Tongue (tissue), 2 donors: Measurements from ENCODE around the gene RNASEH1. TPM values are rescaled to one million over a fixed set of nuclear protein-coding genes. Genes with fewer than 3 reads are reported as not detected.

ENCODE experiments used
- DNase-seq: peaks from one replicate; pipeline ENCODE4 v3.0.0-alpha.2; 2015
- total RNA-seq: library from RNA; depleted of rRNA; stranded (reverse); fragments of >200 nt; gene quantifications from one replicate; pipeline ENCODE4 v1.2.3, GENCODE V29; 2014

Gene RNASEH1
- total RNA-seq: 22.2 TPM

GRCh38 chr2:3558205-3559014, at the start of gene RNASEH1:
RNASEH1 (minus strand) TSS chr2:3558333; CDS start chr2:3558260, 73 bp downstream.
- peak; percentile 99 for DNase-seq

- no peak for DNase-seq
These were observed 48.5 kb upstream of the RNASEH1 start for GRCh38 chr2:3606370-3607201.

GRCh38 chr2:3606028-3606369, 47.9 kb upstream of the RNASEH1 start:
- DNase-seq: no peak

- no peak for DNase-seq
These were observed 47.1 kb upstream of the RNASEH1 start for GRCh38 chr2:3604991-3605961.

GRCh38 chr2:3604207-3604877, 46.2 kb upstream of the RNASEH1 start:
- no peak for DNase-seq

GRCh38 chr2:3603536-3604206, 45.5 kb upstream of the RNASEH1 start:
- no peak for DNase-seq

GRCh38 chr2:3602553-3603339, 44.6 kb upstream of the RNASEH1 start:
- DNase-seq: no peak

- DNase-seq: no peak
These were observed 43.6 kb upstream of the RNASEH1 start for GRCh38 chr2:3601561-3602271.

- no peak for DNase-seq
These were observed 42.2 kb upstream of the RNASEH1 start for GRCh38 chr2:3600256-3600855.

- no peak for DNase-seq
These were observed 41.0 kb upstream of the RNASEH1 start for GRCh38 chr2:3598912-3599854.

- DNase-seq: no peak
These were observed 40.2 kb upstream of the RNASEH1 start for GRCh38 chr2:3598197-3598910.

GRCh38 chr2:3597567-3597966, 39.4 kb upstream of the RNASEH1 start:
- no peak for DNase-seq

- DNase-seq: no peak
These were observed 38.8 kb upstream of the RNASEH1 start for GRCh38 chr2:3596901-3597417.

GRCh38 chr2:3595985-3596384, 37.9 kb upstream of the RNASEH1 start:
- DNase-seq: no peak

GRCh38 chr2:3595404-3595803, 37.3 kb upstream of the RNASEH1 start:
- no peak for DNase-seq

GRCh38 chr2:3594493-3595281, 36.6 kb upstream of the RNASEH1 start, which contains the start of gene COLEC11:
COLEC11 (plus strand) TSS chr2:3595112; CDS start chr2:3604341, 9,229 bp downstream.
- DNase-seq: no peak
